Activated CD4-positive, alpha-beta T cell treated with anti-CD3 and anti-CD28 coated beads, Interleukin-10, Interleukin-2, amounts not matched to agents 100 ng/mL and 50 ng/mL, durations not matched to agents 16 hours and 8 hours (primary cell): ENCODE results near the gene COL8A1.

Experiments used
- DNase-seq: peaks from one replicate; pipeline ENCODE4 v3.0.0-alpha.2; 2020

COL8A1 gene

DNA sequence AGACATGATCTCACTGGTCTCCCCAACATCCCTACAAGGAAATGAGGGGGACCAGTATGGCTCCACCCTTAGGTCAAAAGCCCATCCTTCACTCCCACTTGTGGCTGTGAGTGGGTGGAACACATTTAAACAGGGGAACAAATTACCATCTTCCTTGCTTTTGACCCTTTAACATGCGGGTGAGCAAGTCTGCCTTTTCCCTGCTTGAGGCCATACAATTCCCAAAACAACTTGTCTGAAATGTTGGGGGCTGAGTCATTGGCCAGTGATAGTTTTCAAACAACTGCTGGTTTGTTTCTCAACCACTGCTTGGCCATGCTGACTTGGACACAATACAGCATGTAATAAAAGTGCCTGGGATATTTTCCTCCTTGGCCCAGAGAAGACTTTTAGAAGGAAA, 39.6 kb downstream of the COL8A1 start:
- no peak for DNase-seq

DNA sequence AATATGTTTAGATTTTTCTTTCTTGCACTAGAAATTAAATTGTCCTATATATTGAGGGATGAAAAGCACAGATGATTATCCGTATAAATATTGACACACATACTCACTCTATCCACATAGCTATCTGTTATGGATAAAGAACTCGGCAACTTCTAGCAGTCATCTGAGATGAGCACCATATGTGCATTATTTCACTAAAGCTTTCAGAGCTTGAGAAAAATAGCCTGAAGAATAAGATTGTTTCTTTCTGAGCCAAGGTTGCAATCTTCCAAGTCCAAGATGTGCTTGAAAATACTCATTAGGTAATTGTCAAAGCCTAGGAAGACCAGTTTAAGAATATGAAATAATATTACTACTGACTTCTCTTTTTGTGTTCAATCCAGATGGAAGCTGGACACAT, 40.5 kb downstream of the COL8A1 start:
- DNase-seq = no peak

DNA sequence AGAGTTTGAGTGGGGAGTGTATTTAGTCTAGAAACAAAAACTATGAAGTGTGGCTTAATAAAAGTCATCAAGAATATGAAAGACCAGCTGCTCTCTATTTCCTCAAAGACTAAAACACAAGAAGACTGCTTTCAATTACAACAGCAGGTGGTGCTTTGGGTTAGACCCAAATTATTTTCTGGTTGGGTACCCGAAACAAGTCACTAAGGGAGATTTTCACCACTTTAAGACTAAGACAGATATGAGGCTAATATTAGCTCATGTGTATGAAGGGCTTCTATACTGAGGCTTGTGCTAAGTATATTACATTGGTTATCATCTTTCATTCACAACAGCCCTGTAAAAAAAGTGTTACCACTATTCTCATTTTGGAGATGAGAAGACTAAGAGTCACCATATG, 43.1 kb downstream of the COL8A1 start:
- DNase-seq = no peak

DNA sequence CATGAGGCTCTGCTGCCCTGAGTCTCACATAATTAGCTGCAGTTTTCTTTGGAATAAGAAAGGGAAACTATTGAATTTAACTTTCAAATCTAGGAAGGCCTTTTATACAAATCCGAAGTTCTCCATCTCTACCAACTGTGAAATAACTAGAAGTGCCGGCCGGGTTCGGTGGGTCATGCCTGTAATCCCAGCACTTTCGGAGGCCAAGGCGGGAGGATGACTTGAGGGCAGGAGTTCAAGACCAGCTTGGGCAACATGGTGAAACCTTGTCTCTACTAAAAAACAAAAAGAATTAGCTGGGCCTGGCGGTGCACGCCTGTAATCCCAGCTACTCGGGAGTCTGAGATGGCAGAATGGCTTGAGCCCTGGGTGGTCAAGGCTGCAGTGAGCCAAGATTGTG, 43.6 kb downstream of the COL8A1 start:
- DNase-seq = no peak

DNA sequence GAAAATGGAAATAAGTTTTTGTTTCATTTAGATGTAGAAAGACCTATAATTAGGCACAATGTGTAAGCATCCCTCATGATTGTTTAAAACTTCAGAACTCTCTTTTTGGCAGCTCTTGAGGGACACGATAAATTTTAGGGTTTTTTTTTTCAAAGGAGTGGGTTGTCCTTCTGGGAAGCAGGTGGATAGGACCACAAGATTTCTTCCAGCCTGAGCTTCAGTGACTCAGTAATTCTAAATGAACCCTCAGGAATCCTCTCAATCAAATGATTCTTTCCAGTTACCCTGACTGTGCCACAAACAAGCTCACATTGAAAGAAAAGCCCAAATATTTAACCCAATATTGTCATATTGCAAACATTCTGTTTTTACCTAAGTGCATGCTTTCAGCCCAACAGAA, 45.1 kb downstream of the COL8A1 start:
- no peak for DNase-seq

DNA sequence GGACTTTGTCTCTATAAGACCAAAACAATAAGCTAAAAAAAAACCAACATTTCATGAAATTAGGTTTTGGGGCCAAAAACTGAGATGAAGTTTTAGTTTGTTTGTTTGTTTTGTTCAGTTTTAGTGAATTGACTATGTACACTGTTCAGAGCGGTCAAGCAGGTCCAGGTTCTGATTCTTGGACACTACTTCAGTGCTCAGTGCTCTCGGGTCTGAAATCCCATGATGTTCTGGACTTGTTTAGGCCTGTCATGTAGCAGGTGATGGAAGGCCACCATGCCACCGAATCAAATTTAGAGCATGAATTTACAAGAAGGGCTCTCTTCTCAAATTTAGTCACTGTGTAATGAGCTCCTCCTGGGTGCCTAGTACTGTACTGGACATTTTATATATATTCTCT, 45.5 kb downstream of the COL8A1 start:
- DNase-seq = no peak

DNA sequence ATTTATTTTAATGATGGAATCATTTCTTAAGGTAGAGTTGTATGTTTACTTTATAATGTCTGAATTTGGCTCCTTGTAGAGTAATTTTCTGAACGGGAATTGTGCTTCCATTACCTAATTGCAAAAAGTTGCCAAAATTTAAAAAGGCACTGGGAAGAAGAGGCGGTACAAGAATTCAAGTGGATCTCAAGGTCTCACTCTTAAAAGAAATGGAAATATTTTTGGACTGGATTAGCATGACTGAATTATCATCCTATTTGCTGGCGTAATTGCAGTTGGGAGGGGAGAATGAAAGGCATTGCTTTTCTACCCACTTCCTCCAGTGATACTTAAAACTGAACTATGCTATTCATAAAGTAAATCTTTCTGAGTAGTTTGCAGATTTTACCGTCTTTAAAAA, 46.2 kb downstream of the COL8A1 start:
- no peak for DNase-seq

DNA sequence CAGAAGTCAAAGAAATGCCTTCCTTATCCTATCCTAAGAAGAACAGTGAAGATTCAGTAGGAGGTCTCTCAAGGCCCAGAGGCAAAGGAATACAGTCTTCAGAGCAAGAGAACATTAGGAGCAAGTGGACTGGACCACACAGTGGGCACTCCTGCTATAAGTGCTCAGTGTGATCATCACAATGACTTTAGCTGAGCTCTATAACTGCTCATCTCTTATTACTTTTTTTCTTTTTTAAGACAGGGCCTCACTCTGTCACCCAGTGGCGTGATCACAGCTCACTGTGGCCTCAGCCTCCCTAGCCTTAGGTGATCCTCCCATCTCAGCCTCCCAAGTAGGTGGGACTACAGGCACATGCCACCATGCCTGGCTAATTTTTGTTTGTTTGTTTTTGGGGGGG, 48.1 kb downstream of the COL8A1 start:
- DNase-seq = no peak

DNA sequence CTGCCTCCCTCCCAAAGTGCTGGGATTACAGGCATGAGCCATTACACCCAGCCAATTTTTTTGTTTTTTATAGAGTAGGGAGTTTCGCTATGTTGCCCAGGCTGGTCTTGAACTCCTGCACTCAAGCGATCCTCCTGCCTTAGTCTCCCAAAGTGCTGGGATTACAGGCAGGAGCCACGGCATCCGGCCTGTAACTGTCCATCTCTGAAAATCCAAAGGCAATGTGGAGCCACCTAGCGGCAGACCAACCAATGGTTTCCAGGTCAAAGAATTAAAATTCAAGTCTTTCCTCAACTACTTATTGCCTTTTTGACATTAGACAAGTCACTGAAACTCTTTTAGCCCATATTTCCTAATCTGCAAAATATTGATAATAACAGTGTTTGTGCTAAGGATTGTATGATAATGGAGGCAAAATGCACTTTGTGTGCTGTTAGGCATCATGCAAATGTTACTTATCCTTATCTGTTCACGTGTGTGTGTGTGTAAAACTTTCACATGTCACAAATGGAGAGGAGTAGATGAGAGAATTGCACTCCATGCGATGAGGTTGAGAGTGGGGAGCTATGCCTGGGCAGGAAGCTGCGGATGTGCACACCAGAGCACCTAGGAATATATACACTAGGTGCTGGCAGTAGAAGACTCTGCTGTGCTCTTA, 48.7 kb downstream of the COL8A1 start:
- DNase-seq = peak; percentile 47

DNA sequence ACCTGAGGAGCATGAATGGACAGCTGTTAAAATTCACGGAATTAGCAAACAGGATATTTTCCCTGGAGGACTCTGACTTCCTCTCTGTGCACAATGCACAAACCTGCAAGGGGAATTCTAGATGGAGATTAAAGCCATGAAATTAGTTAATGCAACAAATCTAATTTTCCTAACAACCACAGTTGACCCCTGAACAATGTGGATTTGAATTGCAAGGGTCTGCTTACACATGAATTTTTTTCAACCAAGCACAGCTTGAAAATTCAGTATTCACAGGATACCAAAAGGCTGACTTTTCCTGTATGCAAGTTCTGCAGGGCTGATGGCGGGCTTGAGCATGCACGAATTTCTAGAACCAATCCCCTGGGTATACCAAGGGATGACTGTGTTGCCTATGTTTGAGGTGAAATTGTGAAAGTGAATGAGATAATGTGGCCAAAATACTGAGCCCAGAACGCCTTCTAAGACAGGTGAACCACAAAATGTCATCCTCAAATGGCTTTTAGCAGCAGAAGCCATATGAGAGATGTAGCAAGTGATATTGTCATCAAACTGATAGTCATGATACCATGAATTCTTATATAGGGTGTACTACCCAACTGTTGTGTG, 52.5 kb downstream of the COL8A1 start:
- DNase-seq = no peak

DNA sequence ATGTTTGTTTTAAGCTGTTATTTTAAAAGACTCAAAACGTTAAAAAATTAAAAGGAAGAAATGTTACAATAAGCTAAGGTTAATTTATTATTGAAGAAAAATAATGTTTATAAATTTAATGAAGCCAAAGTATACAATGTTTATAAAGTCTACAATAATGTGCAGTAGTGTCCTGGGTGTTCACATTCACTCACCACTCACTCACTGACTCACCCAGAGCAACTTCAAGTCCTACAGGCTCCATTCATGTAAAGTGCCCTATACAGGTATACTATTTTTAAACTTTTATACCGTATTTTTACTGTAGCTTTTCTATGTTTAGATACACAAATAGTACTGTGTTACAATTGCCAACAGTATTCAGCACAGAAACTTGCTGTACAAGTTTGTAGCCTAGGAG, 55.2 kb downstream of the COL8A1 start:
- no peak for DNase-seq

DNA sequence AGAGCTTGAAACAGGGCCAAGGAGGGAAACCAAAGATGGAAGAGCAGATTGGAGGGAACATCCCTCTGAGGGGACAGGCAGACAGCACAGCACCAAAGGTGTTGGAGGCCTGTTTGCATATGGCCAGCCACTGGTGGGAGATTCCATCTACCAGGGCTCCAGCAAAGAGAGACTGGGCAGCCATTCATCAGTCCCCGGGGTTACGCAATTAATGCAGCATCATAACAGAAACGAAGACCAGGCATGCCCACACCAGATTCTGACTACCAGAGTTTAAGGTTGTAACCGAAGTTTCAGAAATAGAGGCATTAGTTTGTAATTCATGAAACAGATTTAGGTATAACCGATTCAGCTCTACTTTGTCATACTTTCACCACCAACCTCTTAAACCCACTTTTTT, 58.1 kb downstream of the COL8A1 start:
- DNase-seq = no peak

DNA sequence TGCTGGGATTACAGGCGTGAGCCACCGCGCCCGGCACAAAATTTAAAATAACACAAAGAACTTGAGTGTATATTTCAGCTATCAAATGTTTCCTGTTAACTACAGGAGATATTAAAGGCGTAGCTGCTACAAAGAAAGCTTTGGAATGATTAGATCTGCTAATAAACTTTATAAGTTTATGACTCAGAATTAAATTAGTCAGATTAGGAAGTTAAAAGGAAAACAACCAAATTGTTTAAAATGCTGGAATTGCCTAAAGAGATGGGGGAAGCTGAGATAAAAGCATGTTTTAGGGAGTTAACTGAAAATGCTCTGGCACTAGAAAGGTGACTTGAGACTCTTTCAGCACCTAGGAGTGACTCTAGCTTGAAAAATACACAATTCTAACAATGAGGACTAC, 58.9 kb downstream of the COL8A1 start:
- DNase-seq = no peak

DNA sequence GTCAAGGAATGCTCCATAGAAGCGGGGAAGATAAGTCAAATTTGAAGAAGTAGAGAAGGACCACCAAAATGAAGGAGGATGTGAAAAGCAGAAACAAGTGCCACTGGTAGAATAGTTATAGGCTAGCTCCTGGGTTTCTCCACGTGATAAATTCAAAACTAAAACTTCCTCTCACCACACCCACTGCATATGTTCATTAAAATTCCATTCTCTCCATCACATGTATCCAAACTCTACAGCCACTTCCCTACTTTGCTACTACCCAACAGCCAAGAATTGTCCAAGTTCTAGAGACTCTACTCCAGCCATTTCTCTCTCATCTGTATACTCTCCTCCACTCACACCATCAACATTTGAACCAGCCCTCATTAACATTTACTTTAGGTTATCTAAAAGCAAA, 60.5 kb downstream of the COL8A1 start:
- DNase-seq = no peak

DNA sequence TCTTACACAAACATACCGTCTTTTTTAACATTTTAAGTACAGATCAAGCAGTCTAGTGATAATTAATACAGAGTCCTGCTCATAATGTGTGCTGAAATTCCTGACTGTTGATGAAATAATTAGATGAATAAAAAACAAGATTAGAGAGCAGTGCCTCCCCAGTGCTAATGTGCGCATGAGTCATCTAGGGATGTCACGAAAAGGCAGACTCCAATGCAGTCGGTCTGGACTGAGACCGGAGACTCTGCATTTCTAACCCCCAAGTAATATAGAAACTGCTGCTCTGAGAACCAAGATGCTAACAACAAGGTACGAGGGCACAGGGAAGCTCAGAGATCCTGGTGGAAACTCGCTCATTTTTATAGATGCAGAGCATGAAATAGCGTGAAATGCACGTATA, 61.4 kb downstream of the COL8A1 start:
- no peak for DNase-seq

DNA sequence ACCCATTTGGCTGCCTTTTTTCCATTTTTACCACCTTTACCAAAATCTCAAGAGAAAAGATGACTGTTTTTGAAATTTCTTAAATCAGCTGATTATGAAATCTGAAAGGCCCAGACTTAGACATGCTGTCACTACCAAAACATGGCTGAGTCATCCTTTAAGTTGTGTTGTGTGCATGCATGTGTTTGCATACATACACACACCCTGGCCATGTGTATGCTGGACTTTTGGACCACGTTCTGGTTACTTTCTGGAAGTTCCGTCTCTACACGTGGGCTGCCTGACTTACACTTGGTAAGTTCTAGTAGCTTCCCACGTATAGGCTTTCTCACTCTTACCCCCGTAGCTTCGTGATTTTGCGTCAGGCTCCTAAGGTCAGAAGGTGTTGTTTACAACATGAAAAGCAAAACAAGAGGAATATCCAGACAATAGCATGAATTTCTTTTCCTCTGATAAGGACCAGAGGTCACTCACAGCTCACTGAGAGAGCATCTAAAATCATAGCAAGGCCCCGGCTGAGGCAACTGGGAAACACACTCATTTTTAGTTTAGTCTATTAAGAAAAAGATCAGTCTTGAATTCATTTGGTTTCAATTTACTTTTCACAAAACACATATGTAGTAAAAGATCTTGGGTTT, 62.4 kb downstream of the COL8A1 start:
- no peak for DNase-seq

DNA sequence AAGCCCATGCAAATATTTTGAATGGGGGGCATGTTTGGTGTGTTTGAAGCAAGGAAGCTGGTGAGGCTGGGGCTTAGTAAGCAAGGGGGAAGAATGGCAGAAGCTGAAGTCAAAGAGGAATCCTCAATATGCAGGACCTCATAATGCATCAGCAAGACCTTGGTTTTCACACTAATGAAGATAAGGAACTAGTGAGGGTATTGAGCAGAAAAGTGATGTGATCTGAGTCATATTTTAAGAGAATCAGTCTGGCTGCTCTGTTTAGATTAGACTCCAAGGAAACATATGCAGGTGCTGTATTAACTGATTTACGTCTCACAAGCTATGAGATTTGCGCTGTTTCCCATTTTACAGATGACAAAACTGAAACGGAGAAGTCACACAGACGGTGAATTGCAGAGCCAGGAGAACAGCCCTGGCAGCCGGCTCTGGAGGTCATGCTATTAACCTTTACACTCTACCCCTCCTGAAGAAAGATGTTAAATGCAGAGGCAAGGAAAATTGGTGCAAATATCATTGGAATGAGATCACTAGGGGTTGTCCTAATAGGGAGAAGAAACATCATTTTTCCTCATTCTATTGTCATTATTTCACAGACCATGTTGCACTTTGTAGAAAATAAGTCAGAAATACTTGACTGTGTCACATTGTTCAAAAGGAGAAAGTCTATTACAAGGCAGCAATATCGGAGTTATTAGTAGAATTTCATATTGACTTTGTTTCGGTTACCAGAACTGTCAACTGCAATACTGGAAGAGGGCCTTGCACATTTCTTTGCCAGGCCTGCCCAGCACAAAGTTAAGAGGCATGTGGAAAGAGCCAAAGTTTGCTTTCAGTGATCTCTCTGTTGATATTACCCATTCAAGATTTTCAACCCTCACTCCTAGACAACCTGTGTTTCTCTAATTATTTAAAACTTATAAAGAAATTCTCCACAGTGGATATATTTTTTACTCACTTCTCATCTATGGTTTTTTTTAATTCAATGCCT, 64.9 kb downstream of the COL8A1 start:
- DNase-seq = no peak

DNA sequence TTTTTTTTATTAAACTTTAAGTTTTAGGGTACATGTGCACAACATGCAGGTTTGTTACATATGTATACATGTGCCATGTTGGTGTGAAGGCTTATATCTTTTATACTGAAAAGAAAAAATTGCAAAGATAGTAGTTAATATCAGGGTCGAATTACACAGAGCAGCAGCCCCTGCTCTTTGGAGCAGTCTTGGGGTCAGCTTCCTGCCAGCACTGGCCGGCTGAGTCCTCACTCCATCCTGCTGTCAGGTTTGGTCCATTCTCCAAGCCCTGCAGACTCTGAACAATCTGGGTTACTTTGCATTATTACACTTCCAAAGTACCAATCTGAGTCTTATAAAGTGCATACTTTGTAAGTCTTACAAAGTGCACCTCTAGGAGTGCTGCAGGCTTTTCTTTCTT, 66.0 kb downstream of the COL8A1 start:
- no peak for DNase-seq

DNA sequence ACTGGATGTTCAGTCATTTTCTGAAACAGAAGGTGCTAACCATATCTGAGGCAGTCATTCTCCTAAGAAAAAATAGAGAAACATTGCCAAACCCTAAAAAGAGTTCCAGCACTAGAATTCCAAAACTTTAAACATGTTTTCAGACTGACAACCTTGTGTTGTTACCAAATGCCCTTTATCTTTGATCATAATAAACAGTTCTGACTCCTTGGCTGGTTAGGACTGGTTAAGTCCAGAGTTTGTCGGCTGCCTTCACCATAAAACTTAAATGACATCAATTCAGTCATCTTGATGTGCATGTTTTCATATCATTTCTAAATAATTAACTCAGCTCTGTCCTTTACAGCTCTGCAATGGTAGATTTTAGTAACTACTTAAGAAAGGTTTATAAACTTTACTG, 68.0 kb downstream of the COL8A1 start:
- no peak for DNase-seq

DNA sequence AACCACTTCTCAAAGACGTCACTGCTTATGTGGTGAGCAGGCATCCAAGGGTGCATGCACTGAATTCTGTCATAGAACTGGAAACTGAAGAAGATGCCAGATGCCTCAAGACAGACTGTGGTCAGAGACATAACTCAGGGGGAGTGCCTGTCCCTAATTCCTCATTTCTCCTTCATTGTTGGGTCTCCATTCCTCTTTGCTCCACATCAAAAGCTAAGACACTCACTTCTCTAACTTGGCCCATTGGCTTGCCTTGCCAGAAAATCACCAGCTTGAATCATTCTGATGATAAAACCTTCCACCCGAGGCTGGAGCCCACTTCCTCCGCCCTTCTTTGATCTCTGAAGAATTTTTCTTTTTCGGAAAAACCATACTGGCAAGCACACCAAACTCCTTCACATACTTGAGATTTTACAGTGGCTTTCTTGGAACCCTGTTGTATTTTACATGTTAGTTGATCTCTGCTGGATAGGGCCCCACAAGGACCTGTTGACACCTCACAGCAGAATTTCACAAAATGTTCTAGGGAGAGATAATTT, 69.9 kb downstream of the COL8A1 start:
- DNase-seq = no peak

DNA sequence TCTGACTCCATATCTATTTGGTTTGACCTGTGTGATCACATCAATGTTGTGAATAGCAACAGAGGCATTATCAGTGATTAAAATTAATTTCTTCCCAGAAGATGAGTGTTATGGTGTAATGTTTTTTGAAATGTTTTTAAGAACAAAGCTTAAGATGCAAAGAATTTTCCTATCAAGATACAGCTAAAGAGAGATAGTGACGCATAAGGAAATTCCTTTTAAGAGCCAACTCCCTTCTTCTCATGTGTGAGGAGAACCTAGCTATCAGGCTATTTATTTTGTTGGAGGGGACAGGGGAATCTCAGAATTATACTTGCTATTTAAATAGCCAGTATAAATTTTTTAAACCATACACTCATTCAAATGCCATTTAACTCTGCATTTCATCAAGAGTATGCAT, 71.3 kb downstream of the COL8A1 start:
- DNase-seq = no peak

DNA sequence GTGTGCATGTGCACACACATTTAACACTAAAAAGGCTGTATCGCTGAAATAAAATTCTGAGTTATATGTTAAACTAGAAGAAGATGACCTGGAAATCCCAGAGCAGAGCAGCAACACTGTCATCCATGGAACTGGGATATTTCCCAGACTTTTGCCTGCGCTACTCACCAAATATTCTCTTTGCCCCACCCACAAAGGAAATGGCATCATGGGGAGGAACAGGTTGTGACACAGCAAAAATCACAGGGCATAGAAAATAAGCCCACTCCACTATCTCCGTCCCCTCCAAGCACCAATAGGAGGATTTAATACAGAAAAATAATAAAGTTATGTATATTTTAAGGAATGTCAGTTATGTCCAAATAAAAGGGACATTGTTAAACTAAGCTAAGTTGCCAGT, 71.7 kb downstream of the COL8A1 start:
- DNase-seq = no peak

DNA sequence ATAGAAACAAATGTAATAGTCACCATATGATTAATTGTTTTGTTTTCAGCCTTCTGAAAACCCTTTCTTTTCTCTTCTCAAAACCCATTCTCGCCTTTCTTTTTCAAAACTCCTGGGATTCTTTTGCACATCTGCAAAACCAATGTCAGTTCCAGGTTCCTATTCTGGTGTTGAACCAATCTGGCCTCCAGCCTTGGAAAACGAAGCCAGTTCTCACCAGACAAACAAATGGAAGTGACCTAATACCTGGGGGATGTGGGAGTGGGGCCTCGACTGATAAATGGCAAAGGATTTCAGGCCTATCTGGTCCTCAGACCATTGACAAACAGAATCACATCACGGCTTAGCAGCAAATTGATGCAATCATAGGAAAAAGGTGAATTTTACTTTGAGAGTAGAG, 73.0 kb downstream of the COL8A1 start:
- no peak for DNase-seq
